HL-60 (cell line): ENCODE data around the gene UBE2L6.

Experiments used
- DNase-seq, 2 experiments: peaks; one replicate each; pipeline ENCODE4 v3.0.0-alpha.2; 2010 to 2020; ENCODE audit warnings: low read depth in 1 of 2, low spot score in 1 of 2
- H3K27ac ChIP-seq: fragments of 250-450 bp; sonication (Bioruptor Pico); replicated peaks from 2 replicates; pipeline ENCODE4 v1.5.1; 2020; ENCODE audit warnings: mild to moderate bottlenecking, moderate library complexity
- H3K27me3 ChIP-seq: fragments of 250-450 bp; sonication (Bioruptor Pico); 2 replicates; pipeline ENCODE4 v1.5.1; 2021; ENCODE audit warnings: mild to moderate bottlenecking, moderate library complexity; ENCODE audit not compliant: insufficient read depth, poor library complexity, severe bottlenecking
- H3K4me3 ChIP-seq: replicated peaks from 2 replicates; pipeline ENCODE4 v1.5.1; 2011; ENCODE audit warnings: mild to moderate bottlenecking, control low read depth, low read length; ENCODE audit not compliant: insufficient read depth
- GABPA ChIP-seq: IDR thresholded peaks from 2 replicates; pipeline ENCODE4 v1.6.1; 2012; ENCODE audit warnings: low read depth
- POLR2AphosphoS5 ChIP-seq: IDR thresholded peaks from 2 replicates; pipeline ENCODE4 v1.6.1; 2012; ENCODE audit warnings: low read depth
- SPI1 ChIP-seq: IDR thresholded peaks from 2 replicates; pipeline ENCODE4 v1.6.1; 2012; ENCODE audit warnings: low read depth, mild to moderate bottlenecking, borderline replicate concordance
- TF ChIP-seq, protein P1 (sequence below): IDR thresholded peaks from one replicate; pipeline ENCODE4 v1.5.1; 2011; ENCODE audit warnings: low read length, control low read depth, inconsistent platforms; ENCODE audit not compliant: insufficient read depth
- TF ChIP-seq, protein P2 (sequence below): IDR thresholded peaks from 2 replicates; pipeline ENCODE4 v1.6.1; 2012; ENCODE audit warnings: low read depth; ENCODE audit not compliant: insufficient replicate concordance

UBE2L6 gene

DNA sequence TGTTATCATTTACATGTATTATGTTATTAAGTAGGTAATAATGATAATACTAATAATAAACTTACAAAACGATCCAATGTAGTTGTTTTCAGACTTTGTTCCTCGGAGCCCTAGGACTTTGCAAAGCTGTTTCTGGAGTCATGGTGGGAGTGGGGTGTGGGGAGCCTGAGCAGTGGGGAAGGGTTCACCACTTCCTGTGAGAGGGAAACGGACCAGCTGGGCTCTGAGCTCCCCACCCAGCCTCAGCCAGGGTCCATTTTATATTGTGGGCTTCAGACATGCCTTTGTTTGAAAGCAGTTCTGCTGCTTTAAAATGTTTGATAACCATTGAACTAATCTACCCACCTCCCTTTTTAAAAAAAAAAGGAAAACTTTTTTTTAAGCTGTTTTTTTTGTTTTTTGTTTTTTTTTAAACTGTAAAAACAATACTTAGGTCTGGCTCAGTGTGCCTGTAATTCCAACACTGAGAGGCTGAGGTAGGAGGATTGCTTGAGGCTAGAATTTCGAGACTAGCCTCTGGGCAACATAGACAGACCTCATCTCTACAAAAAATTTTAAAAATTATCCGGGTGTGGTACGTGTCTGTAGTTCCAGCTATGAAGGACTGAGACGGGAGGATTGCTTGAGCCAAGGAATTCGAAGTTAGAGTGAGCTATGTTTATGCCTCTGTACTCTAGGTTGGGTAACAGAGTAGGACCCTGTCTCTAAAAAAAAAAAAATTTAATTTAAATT is 37.0 kb upstream of the UBE2L6 start:
- DNase-seq, result peak in 1 of 2 experiments; percentile 28
- Histone ChIP-seq H3K27me3 (no peaks in the 10 kb centered on the region), H3K4me3 (no peak overlapping the region), H3K27ac (no peak overlapping the region; the same call in 1 of the 2 replicates)
- no peak for TF ChIP-seq SPI1
- TF ChIP-seq, protein P1, sequence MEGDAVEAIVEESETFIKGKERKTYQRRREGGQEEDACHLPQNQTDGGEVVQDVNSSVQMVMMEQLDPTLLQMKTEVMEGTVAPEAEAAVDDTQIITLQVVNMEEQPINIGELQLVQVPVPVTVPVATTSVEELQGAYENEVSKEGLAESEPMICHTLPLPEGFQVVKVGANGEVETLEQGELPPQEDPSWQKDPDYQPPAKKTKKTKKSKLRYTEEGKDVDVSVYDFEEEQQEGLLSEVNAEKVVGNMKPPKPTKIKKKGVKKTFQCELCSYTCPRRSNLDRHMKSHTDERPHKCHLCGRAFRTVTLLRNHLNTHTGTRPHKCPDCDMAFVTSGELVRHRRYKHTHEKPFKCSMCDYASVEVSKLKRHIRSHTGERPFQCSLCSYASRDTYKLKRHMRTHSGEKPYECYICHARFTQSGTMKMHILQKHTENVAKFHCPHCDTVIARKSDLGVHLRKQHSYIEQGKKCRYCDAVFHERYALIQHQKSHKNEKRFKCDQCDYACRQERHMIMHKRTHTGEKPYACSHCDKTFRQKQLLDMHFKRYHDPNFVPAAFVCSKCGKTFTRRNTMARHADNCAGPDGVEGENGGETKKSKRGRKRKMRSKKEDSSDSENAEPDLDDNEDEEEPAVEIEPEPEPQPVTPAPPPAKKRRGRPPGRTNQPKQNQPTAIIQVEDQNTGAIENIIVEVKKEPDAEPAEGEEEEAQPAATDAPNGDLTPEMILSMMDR, result no peak
- TF ChIP-seq POLR2AphosphoS5, result no peak
- TF ChIP-seq GABPA, result no peak
- TF ChIP-seq, protein P2, sequence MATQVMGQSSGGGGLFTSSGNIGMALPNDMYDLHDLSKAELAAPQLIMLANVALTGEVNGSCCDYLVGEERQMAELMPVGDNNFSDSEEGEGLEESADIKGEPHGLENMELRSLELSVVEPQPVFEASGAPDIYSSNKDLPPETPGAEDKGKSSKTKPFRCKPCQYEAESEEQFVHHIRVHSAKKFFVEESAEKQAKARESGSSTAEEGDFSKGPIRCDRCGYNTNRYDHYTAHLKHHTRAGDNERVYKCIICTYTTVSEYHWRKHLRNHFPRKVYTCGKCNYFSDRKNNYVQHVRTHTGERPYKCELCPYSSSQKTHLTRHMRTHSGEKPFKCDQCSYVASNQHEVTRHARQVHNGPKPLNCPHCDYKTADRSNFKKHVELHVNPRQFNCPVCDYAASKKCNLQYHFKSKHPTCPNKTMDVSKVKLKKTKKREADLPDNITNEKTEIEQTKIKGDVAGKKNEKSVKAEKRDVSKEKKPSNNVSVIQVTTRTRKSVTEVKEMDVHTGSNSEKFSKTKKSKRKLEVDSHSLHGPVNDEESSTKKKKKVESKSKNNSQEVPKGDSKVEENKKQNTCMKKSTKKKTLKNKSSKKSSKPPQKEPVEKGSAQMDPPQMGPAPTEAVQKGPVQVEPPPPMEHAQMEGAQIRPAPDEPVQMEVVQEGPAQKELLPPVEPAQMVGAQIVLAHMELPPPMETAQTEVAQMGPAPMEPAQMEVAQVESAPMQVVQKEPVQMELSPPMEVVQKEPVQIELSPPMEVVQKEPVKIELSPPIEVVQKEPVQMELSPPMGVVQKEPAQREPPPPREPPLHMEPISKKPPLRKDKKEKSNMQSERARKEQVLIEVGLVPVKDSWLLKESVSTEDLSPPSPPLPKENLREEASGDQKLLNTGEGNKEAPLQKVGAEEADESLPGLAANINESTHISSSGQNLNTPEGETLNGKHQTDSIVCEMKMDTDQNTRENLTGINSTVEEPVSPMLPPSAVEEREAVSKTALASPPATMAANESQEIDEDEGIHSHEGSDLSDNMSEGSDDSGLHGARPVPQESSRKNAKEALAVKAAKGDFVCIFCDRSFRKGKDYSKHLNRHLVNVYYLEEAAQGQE, result no peak

DNA sequence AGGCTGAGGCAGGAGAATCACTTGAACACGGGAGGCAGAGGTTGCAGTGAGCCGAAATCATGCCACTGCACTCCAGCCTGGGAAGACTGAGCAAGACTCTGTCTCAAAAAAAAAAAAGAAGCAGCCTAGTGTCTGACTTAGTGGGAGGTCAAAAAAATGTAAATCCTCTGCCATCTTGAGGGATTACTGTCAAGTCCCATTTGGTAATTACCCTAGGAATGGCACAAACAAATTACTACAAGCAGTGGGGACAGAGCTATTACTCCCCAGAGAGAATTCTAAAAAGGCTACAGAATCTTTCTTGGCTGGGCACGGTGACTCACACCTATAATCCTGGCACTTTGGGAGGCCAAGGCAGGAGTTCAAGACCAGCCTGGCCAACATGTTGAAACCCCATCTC is 33.8 kb upstream of the UBE2L6 start:
- TF ChIP-seq, protein P2, result no peak
- no peak for TF ChIP-seq POLR2AphosphoS5

DNA sequence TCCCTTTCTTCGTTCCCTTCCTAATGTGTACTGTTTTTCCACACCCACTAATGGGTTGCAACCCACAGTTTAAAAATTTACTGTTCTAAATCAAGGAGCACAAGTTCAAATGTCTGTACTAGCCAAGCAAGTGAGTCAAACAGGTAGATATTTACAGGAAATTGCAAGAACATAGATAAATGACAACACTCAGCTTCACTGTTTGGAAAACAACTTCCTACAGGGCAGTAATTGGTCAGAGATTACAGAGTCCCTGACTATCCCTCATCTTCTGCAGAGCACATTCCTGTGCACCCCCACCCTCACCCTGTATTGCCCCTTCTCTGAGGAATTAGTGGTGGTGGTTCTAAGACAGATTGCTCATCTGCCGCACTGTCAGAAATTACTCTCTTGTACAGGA is 31.9 kb upstream of the UBE2L6 start:
- no peak for TF ChIP-seq GABPA
- TF ChIP-seq SPI1, result no peak
- TF ChIP-seq, protein P2, result no peak
- TF ChIP-seq, protein P1, result no peak
- TF ChIP-seq POLR2AphosphoS5, result no peak
- no peak for DNase-seq
- Histone ChIP-seq H3K27ac (no peak overlapping the region), H3K4me3 (no peak overlapping the region), H3K27me3 (no peaks in the 10 kb centered on the region)

More for the DNA sequence above, 33.8 kb upstream of the UBE2L6 start:
- no peaks in the 10 kb centered on the region for H3K27me3 ChIP-seq
- DNase-seq, result no peak
- H3K27ac ChIP-seq, result no peak overlapping the region
- no peak overlapping the region for H3K4me3 ChIP-seq
